ENCODE results near the gene MACROD2. TPM values are rescaled to one million over a fixed set of nuclear protein-coding genes. Genes with fewer than 3 reads are reported as not detected.

The MACROD2 gene
- total and polyA plus RNA-seq, 2 experiments from 2014 or later: 2.8 to 4.3 TPM

GRCh38 chr20:14064921-14065320 is 69.6 kb downstream of the MACROD2 start:
- no peak for TF ChIP-seq CREB1 (CRISPR knock-in tag; IDR thresholded peaks at IDR 0.05; ENCODE audit: low read depth)
- TF ChIP-seq POLR2AphosphoS5 (IDR thresholded peaks at IDR 0.05; ENCODE audit: low read depth): no peak
- TF ChIP-seq NANOG (IDR thresholded peaks at IDR 0.05; ENCODE audit: borderline replicate concordance): no peak
- TF ChIP-seq CTCF (conservative IDR thresholded peaks at IDR 0.05; ENCODE audit: low read depth in 2 of 2): no peak
- no peak for TF ChIP-seq ZNF114 (CRISPR knock-in tag; IDR thresholded peaks at IDR 0.05)
- no peak for TF ChIP-seq JUNB (IDR thresholded peaks at IDR 0.05; ENCODE audit: unreplicated experiment)
- TF ChIP-seq ZNF331 (CRISPR knock-in tag; IDR thresholded peaks at IDR 0.05; ENCODE audit: low read depth): no peak
- TF ChIP-seq EZH2 (IDR thresholded peaks at IDR 0.05; ENCODE audit: low read depth, unreplicated experiment): no peak
- no peak for TF ChIP-seq REST (IDR thresholded peaks at IDR 0.05; ENCODE audit: unreplicated experiment)
- no peak for TF ChIP-seq STAT1 (IDR thresholded peaks at IDR 0.05; ENCODE audit: unreplicated experiment)
- TF ChIP-seq EZH2phosphoT487 (IDR thresholded peaks at IDR 0.05; ENCODE audit: unreplicated experiment): no peak
- TF ChIP-seq ZNF462 (CRISPR knock-in tag; IDR thresholded peaks at IDR 0.05): no peak
- TF ChIP-seq ETS1 (IDR thresholded peaks at IDR 0.05): no peak

More at GRCh38 chr20:14064921-14065320, 69.6 kb downstream of the MACROD2 start:
- no peaks in the 10 kb centered on the region for H3K36me3 Mint-ChIP-seq (ENCODE audit: low read depth)
- Histone ChIP-seq H3K9me2 (ENCODE audit: insufficient read depth) (no peaks in the 10 kb centered on the region), H4K20me1 (replicated peaks; ENCODE audit: insufficient read depth) (no peaks in the 10 kb centered on the region), H2AFZ (no peak overlapping the region), H3K27ac (ENCODE audit: low read depth) (no peak overlapping the region), H3K4me1 (ENCODE audit: insufficient read depth) (no peaks in the 10 kb centered on the region; the same call in 1 of the 2 replicates), H3K4me3 (no peak overlapping the region), H3K4me2 (no peak overlapping the region), H3K36me3 (ENCODE audit: insufficient read depth) (no peaks in the 10 kb centered on the region), H3K79me2 (replicated peaks; ENCODE audit: insufficient read depth) (no peaks in the 10 kb centered on the region), H3K27me3 (ENCODE audit: insufficient read depth) (no peaks in the 10 kb centered on the region), H3F3A (replicated peaks; ENCODE audit: low read depth) (no peaks in the 10 kb centered on the region)
- H3K9me3 Mint-ChIP-seq: no peaks in the 10 kb centered on the region
- no peak overlapping the region for H3K4me3 Mint-ChIP-seq
- no peak for ATAC-seq
- H3K4me1 Mint-ChIP-seq: peaks cover 3% of the 10 kb centered on the region; the same call in 2 of the 3 replicates
- no peak overlapping the region for H3K27ac Mint-ChIP-seq
- DNase-seq (ENCODE audit: low spot score): no peak
- no peaks in the 10 kb centered on the region for H3K27me3 Mint-ChIP-seq (ENCODE audit: insufficient read depth, low read depth, poor library complexity)

Measured in GM23338 (cell line).